ENCODE measurements around the gene ETS2. TPM values are rescaled to one million over a fixed set of nuclear protein-coding genes. Genes with fewer than 3 reads are reported as not detected.

Gene ETS2
- total and polyA plus RNA-seq, 2 of the 8 experiments (the other 6 are each of a cell fraction or from before 2014, with no cell fraction given), result 11.0 to 45.1 TPM

DNA sequence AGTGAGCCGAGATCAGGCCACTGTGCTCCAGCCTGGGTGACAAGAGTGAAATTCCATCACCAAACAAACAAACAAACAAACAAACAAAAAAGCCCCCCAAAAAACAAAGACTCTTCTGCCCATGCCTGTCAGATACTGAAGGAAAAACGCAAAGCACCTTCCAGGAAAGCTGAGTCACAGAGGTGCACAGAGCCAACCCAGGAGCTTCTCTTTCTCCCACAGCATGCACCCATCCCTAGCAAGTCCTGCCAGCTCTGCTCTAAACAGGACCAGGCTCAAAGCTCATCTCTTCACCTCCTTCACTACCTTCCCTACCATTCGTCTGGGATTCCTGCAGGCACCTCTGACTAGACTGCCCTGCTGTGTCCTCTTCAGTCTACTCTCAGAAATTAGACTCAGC lies 46.5 kb downstream of the ETS2 start:
- Histone ChIP-seq H3K4ac (replicated peaks; ENCODE audit: insufficient read length, low read depth, low read length) (no peak overlapping the region), H2BK15ac (ENCODE audit: low read length) (no peak overlapping the region), H3K23ac (ENCODE audit: insufficient read length) (no peak overlapping the region), H2BK20ac (ENCODE audit: low read length) (no peak overlapping the region), H3K27ac (ENCODE audit: low read depth, low read length) (no peak overlapping the region), H2AK5ac (ENCODE audit: low read depth, low read length) (no peak overlapping the region), H2BK12ac (ENCODE audit: low read depth, low read length) (no peak overlapping the region), H3K4me3 (ENCODE audit: extremely low read depth in 1 of 4, insufficient read depth in 2 of 4, low read depth in 3 of 4, low read length in 4 of 4) (no peak overlapping the region), H3K9me3 (ENCODE audit: insufficient read depth in 2 of 2, low read depth in 1 of 2, low read length in 1 of 2) (no peaks in the 10 kb centered on the region), H3K27me3 (replicated peaks in 1 of 4; ENCODE audit: control insufficient read depth in 3 of 4, extremely low read depth in 1 of 4, insufficient read depth in 3 of 4, low read length in 3 of 4) (no peaks in the 10 kb centered on the region), H4K91ac (replicated peaks; ENCODE audit: insufficient read length, low read length) (no peak overlapping the region), H4K5ac (ENCODE audit: insufficient read length, low read depth, low read length) (no peak overlapping the region), H3K36me3 (ENCODE audit: control insufficient read depth in 2 of 4, insufficient read depth in 4 of 4, low read length in 3 of 4) (no peaks in the 10 kb centered on the region), H3K4me1 (replicated peaks in 1 of 4; ENCODE audit: control insufficient read depth in 3 of 4, insufficient read depth in 4 of 4, low read length in 3 of 4) (peaks cover 0 to 5% (median 2%) of the 10 kb centered on the region in 4 experiments; a peak in 3 of 7 replicates), H3K23me2 (ENCODE audit: low read depth, low read length) (no peaks in the 10 kb centered on the region), H3K9ac (replicated peaks in 1 of 4; ENCODE audit: extremely low read depth in 1 of 4, low read depth in 3 of 4, low read length in 3 of 4) (no peak overlapping the region), H4K20me1 (replicated peaks in 1 of 2; ENCODE audit: control insufficient read depth in 1 of 2, insufficient read depth in 2 of 2, low read length in 2 of 2) (no peaks in the 10 kb centered on the region), H3K79me1 (ENCODE audit: low read depth, low read length) (no peaks in the 10 kb centered on the region), H3K14ac (ENCODE audit: insufficient read length) (no peak overlapping the region), H2AFZ (ENCODE audit: low read length) (no peak overlapping the region), H2BK5ac (ENCODE audit: low read depth, low read length) (no peak overlapping the region), H2BK120ac (replicated peaks; ENCODE audit: low read depth, low read length) (no peak overlapping the region), H3K18ac (ENCODE audit: extremely low read depth, low read length) (no peak overlapping the region), H3K4me2 (ENCODE audit: insufficient read depth in 1 of 2, low read depth in 2 of 2, low read length in 2 of 2) (no peak overlapping the region), H3K56ac (replicated peaks; ENCODE audit: insufficient read length, low read depth, low read length) (no peak overlapping the region), H4K8ac (ENCODE audit: extremely low read depth, insufficient read depth, low read length) (no peak overlapping the region), H3K79me2 (ENCODE audit: control insufficient read depth in 1 of 2, insufficient read depth in 2 of 2, low read length in 2 of 2) (no peaks in the 10 kb centered on the region)
- WGBS, 2 experiments (ENCODE audit: extremely low coverage in 1 of 2, insufficient coverage in 1 of 2, insufficient read length in 1 of 2, insufficient replicate concordance in 2 of 2, low coverage in 1 of 2, low lambda C conversion rate in 2 of 2, missing lambda C conversion rate in 1 of 2), result 75% methylated on average over 3 of the region's 3 CpGs; no CpG with 5 or more reads in 1 of the 2 experiments
- no peak for FAIRE-seq
- DNase-seq (ENCODE audit: low read depth in 1 of 2, low spot score in 2 of 2), result no peak
- CTCF ChIA-PET (ENCODE audit: partially characterized antibody), result interaction anchor here (0.6 to 1.5 kb wide), 4 partner anchors 14 to 185 kb away, joined by 3 to 4 read pairs (median 3); no protein-coding TSS in a partner anchor
- POLR2A ChIA-PET (ENCODE audit: partially characterized antibody), result no interaction called here
- TF ChIP-seq RBBP5 (IDR thresholded peaks at IDR 0.05; ENCODE audit: borderline replicate concordance, low read depth, low read length) (no peak), SP2 (IDR thresholded peaks at IDR 0.05; ENCODE audit: low read length) (no peak)
